ENCODE results near the gene ARHGEF12. TPM values are rescaled to one million over a fixed set of nuclear protein-coding genes. Genes with fewer than 3 reads are reported as not detected.
A peak's percentile ranks its signal among the peaks of the same experiment; 100 is the strongest.

The ARHGEF12 gene
- total RNA-seq, 4 donors from 2014 or later, result 92.1 to 122 (median 104) TPM

DNA sequence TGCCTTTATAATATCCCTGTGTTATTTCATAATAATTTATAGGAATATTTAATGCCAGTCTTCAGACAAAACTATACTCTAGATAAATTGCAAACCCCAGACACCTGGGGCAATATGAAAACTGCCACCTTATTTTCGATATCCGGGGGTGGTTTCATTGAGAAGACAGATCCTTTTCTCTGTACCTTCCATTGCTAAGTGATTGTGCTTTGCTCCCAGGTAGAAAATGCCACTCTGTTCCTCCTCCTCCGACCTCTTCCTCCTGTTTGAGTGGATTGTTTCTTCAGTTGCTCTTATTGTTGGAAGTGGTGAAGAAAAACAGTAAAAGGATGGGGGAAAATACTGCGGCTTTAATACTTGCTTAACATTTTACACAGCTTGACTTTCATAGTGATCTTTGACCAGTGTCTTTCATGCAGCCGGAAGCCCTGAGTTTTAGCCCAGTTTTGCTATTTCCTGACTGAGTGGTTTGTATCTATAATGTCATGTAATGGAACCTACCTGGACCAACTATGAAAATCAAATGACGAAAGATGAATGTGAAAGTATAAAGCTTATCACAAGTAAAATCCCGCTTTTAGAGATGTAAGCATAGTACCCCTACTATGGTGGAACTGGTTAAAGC lies 169.7 kb downstream of the ARHGEF12 start:
- WGBS, 2 donors, result 83 to 86% methylated on average over 7 of the region's 7 CpGs

DNA sequence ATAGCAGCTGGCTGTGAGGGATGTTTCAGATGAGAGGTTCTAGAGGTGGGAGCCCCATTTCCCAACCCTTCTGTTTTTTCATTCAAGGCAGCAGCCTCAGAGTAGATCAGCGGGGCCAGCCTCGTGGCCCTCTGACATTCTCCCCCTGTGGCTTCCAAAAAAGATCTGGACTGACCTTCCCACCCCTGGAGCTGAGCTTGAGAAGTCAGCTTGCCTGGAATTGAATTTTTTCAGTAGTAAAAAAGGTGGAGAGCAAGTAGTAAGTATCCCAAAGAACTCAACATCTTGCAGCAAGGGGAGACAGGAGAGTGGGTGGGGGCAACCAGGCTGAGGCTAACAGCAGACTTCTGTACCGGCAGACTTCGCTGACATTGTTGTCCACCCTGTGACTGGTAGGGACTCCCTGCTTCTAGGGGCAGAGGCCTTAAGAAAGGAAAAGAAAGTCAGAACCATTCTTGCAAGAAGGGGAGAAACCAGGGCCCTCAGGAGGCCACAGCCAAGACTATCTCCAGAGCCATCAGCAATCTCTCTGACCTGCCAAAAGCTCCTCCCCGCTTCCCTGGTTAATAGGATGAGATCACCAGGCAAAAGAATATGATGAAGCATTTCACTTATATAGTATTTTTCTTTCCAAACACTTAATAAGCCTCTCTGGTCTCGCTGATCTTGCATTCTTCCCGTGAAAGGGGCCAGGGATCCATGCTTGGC lies 173.3 kb downstream of the ARHGEF12 start:
- no peak for DNase-seq (ENCODE audit: low spot score in 2 of 2)
- H3K27me3 ChIP-seq, result peaks cover 0 to 61% of the 10 kb centered on the region in 2 donors
- no peaks in the 10 kb centered on the region for H3K36me3 ChIP-seq
- no peak overlapping the region for H3K4me3 ChIP-seq
- peaks cover 0 to 10% (median 0%) of the 10 kb centered on the region in 4 donors for H3K4me1 ChIP-seq
- no peak overlapping the region for H3K27ac ChIP-seq
- H3K9me3 ChIP-seq, result no peaks in the 10 kb centered on the region
- TF ChIP-seq, protein P1, sequence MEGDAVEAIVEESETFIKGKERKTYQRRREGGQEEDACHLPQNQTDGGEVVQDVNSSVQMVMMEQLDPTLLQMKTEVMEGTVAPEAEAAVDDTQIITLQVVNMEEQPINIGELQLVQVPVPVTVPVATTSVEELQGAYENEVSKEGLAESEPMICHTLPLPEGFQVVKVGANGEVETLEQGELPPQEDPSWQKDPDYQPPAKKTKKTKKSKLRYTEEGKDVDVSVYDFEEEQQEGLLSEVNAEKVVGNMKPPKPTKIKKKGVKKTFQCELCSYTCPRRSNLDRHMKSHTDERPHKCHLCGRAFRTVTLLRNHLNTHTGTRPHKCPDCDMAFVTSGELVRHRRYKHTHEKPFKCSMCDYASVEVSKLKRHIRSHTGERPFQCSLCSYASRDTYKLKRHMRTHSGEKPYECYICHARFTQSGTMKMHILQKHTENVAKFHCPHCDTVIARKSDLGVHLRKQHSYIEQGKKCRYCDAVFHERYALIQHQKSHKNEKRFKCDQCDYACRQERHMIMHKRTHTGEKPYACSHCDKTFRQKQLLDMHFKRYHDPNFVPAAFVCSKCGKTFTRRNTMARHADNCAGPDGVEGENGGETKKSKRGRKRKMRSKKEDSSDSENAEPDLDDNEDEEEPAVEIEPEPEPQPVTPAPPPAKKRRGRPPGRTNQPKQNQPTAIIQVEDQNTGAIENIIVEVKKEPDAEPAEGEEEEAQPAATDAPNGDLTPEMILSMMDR (IDR thresholded peaks at IDR 0.05), result no peak
- TF ChIP-seq POLR2A (IDR thresholded peaks at IDR 0.05), result no peak
- TF ChIP-seq EP300 (IDR thresholded peaks at IDR 0.05), result no peak
- 75 to 80% methylated on average over 7 of the region's 7 CpGs for WGBS, 2 donors

More for the DNA sequence above, 169.7 kb downstream of the ARHGEF12 start:
- no peaks in the 10 kb centered on the region for H3K9me3 ChIP-seq
- no peaks in the 10 kb centered on the region for H3K36me3 ChIP-seq
- H3K27ac ChIP-seq, result no peak overlapping the region
- TF ChIP-seq POLR2A (IDR thresholded peaks at IDR 0.05) (no peak), EP300 (IDR thresholded peaks at IDR 0.05) (no peak)
- TF ChIP-seq, protein P1 (IDR thresholded peaks at IDR 0.05), result no peak
- peaks cover 0 to 53% of the 10 kb centered on the region in 2 donors for H3K27me3 ChIP-seq
- H3K4me1 ChIP-seq, result no peaks in the 10 kb centered on the region
- H3K4me3 ChIP-seq, result no peak overlapping the region
- no peak for DNase-seq (ENCODE audit: low spot score in 2 of 2)

DNA sequence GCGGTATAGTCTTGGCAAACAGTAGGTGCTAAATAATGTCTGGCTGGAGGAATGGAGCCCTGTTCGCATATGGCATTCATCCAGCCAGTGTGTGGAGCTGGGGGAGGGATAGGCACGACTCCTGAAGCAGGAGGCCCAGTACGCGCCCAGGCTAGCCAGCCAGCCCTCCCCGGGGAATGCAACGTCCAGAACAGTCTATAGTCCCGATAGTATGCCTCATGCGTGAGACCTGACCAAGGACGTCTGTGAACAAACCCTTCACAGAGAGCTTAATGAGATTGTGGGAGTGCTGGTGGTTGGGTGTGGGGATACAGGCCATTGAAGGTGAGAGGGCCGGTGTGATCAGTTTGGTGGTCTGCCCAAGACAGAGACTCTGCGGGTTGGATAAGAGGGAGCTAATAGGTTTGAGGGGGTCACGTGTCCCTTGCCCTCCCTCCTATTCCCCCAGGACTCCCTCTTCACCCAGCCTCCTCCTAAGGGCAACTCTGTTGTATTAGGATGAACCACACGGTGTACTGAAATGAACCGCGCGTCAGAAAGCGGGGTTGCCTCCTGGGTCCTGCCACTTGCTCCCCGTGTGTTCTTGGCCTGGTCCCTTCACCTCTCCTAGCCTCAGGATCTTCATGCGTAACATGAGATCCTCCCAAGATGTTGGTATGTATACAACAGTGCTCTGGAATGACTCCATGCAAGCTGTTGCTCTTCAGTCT lies 174.3 kb downstream of the ARHGEF12 start:
- Histone ChIP-seq H3K27me3 (peaks cover 0 to 51% of the 10 kb centered on the region in 2 donors), H3K4me1 (peaks cover 0 to 10% (median 0%) of the 10 kb centered on the region in 4 donors), H3K9me3 (no peaks in the 10 kb centered on the region), H3K4me3 (no peak overlapping the region), H3K27ac (no peak overlapping the region), H3K36me3 (no peaks in the 10 kb centered on the region)
- WGBS, 2 donors, result 67 to 73% methylated on average over 20 of the region's 20 CpGs
- no peak for TF ChIP-seq EP300 (IDR thresholded peaks at IDR 0.05)
- TF ChIP-seq, protein P1 (IDR thresholded peaks at IDR 0.05), result no peak
- TF ChIP-seq POLR2A (IDR thresholded peaks at IDR 0.05), result no peak
- DNase-seq (ENCODE audit: low spot score in 2 of 2), result no peak

DNA sequence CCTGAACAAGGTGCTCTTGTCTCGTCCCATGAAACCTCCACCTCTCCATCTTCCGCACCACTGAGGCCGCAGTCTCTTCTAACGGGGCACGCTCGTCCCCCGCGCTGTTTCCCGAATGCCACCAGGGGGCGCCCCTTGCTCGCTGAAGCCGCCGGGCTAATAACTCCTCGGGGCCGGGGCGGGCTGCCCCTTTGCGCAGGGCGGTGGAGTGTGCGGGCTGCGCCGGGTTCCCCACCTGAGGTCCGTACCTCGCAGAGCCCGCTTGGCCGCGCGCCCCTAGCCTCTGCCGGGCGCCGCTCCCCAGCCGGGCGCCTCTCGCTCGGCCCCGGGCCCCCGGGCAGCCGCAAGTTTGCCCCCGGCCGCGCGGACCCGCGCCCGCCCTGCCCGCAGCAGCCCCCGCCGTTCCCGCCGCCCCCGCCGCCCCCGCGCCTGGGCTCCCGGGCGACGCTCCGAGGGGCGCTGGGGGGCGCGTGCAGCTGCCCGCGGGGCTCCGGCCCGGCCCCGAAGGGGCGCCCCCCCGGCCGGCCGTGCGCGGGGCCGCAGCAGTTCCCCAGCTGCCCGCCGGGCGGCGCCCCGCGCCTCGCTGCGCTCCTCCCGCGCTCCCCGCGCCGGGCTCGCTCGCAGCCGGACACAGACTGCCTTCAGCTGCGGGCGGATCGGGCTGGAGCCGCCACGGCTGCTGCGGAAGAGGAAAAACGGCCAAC lies 175.1 kb downstream of the ARHGEF12 start, which contains the start of gene GRIK4:
Gene GRIK4, plus strand, starts transcription at position 633 of the 704 bp plus-strand sequence. CDS start 148,571 bp downstream, outside the sequence.
- no peak within 1 kb of the TSS for H3K27ac ChIP-seq

More for the DNA sequence above, 175.1 kb downstream of the ARHGEF12 start, which contains the start of gene GRIK4:
- no peaks in the 10 kb centered on the region for H3K9me3 ChIP-seq
- no peaks in the 10 kb centered on the region for H3K36me3 ChIP-seq
- no peak for TF ChIP-seq EP300 (IDR thresholded peaks at IDR 0.05)
- no peak for TF ChIP-seq POLR2A (IDR thresholded peaks at IDR 0.05)
- TF ChIP-seq, protein P1 (IDR thresholded peaks at IDR 0.05), result peak; percentile 68 to 97 (median 94)
- DNase-seq (ENCODE audit: low spot score in 2 of 2), result peak; percentile 70 to 77
- H3K27me3 ChIP-seq, result peaks cover 0 to 44% of the 10 kb centered on the region in 2 donors
- peak within 1 kb of the TSS in 3 of 4 donors; percentile 24 to 58 (median 37) for H3K4me3 ChIP-seq
- WGBS, 2 donors, result 0 to 1% methylated on average over 22 to 25 of the region's 95 CpGs
- peaks cover 0 to 10% (median 0%) of the 10 kb centered on the region in 4 donors for H3K4me1 ChIP-seq
